DND-41 (cell line): Measurements from ENCODE around the gene WDR7.

Experiments used
- ATAC-seq: fragments of 200-7000 bp; cut with Tn5 transposase; 3 replicates; pipeline ENCODE4 v1.9.1; 2021; ENCODE audit warnings: low read depth; ENCODE audit not compliant: insufficient read depth
- DNase-seq: peaks from one replicate; pipeline ENCODE4 v3.0.0-alpha.2; 2020
- H2AFZ ChIP-seq: 2 replicates; pipeline ENCODE4 v1.6.0; 2012; ENCODE audit warnings: low read depth, low read length
- H3K27ac ChIP-seq: 2 replicates; pipeline ENCODE4 v1.5.1; 2012; ENCODE audit warnings: low read length, inconsistent platforms
- H3K27me3 ChIP-seq: fragments of 200-600 bp; sonication (generic); 2 replicates; pipeline ENCODE4 v1.6.0; 2012; ENCODE audit warnings: low read length, mild to moderate bottlenecking, inconsistent platforms; ENCODE audit not compliant: insufficient read depth, poor library complexity
- H3K36me3 ChIP-seq: 2 replicates; pipeline ENCODE4 v1.5.1; 2012; ENCODE audit warnings: low read length, inconsistent platforms; ENCODE audit not compliant: insufficient read depth
- H3K4me1 ChIP-seq: 2 replicates; pipeline ENCODE4 v1.5.1; 2012; ENCODE audit warnings: mild to moderate bottlenecking, low read length; ENCODE audit not compliant: insufficient read depth
- H3K4me2 ChIP-seq: 2 replicates; pipeline ENCODE4 v1.6.0; 2012; ENCODE audit warnings: mild to moderate bottlenecking, moderate library complexity, low read length, inconsistent platforms; ENCODE audit not compliant: insufficient read depth
- H3K4me3 ChIP-seq, 2 experiments: fragments of 200-600 bp in 1 of 2; shearing (Covaris generic) in 1 of 2; 2 replicates each; pipeline ENCODE4 v1.5.1; 2012 to 2016; ENCODE audit warnings: inconsistent platforms in 2 of 2, low read length in 2 of 2, mild to moderate bottlenecking in 2 of 2, low read depth in 1 of 2, moderate library complexity in 1 of 2
- H3K79me2 ChIP-seq: 2 replicates; pipeline ENCODE4 v1.6.0; 2012; ENCODE audit warnings: low read length, inconsistent platforms; ENCODE audit not compliant: insufficient read depth
- H3K9ac ChIP-seq: 2 replicates; pipeline ENCODE4 v1.6.0; 2012; ENCODE audit warnings: low read depth, mild to moderate bottlenecking, inconsistent platforms, low read length, moderate library complexity
- H3K9me3 ChIP-seq: 2 replicates; pipeline ENCODE4 v1.5.1; 2012; ENCODE audit warnings: low read length, moderate library complexity, mild to moderate bottlenecking, inconsistent platforms; ENCODE audit not compliant: insufficient read depth, severe bottlenecking
- H4K20me1 ChIP-seq: 2 replicates; pipeline ENCODE4 v1.6.0; 2012; ENCODE audit warnings: low read length; ENCODE audit not compliant: insufficient read depth
- CTCF ChIP-seq: IDR thresholded peaks from 2 replicates; pipeline ENCODE4 v1.5.1; 2012; ENCODE audit warnings: borderline replicate concordance, low read length, moderate library complexity, mild to moderate bottlenecking; ENCODE audit not compliant: poor library complexity, severe bottlenecking; ENCODE audit errors: extremely low read depth
- EZH2 ChIP-seq: IDR thresholded peaks from 3 replicates; pipeline ENCODE4 v1.6.1; 2012; ENCODE audit warnings: borderline replicate concordance, low read depth, mild to moderate bottlenecking, moderate library complexity, low read length, inconsistent platforms; ENCODE audit not compliant: severe bottlenecking

Gene WDR7

GRCh38 chr18:57052173-57052572 lies 401.0 kb downstream of the WDR7 start:
- Histone ChIP-seq H3K4me2 (no peak overlapping the region), H3K79me2 (no peaks in the 10 kb centered on the region), H3K9ac (no peak overlapping the region), H3K9me3 (peaks cover 3% of the 10 kb centered on the region), H4K20me1 (no peaks in the 10 kb centered on the region), H3K36me3 (no peaks in the 10 kb centered on the region), H3K27ac (no peak overlapping the region), H3K27me3 (no peaks in the 10 kb centered on the region), H3K4me1 (no peaks in the 10 kb centered on the region), H3K4me3 (no peak overlapping the region), H2AFZ (no peak overlapping the region)
- DNase-seq (no peak), ATAC-seq (no peak)
- no peak for TF ChIP-seq CTCF
- no peak for TF ChIP-seq EZH2

- DNase-seq (no peak), ATAC-seq (no peak)
- Histone ChIP-seq H3K79me2 (no peaks in the 10 kb centered on the region), H3K4me2 (no peak overlapping the region), H3K27ac (no peak overlapping the region), H3K4me3 (no peak overlapping the region), H3K9me3 (peaks cover 3% of the 10 kb centered on the region), H2AFZ (no peak overlapping the region), H3K4me1 (no peaks in the 10 kb centered on the region), H3K9ac (no peak overlapping the region), H4K20me1 (no peaks in the 10 kb centered on the region), H3K36me3 (no peaks in the 10 kb centered on the region), H3K27me3 (no peaks in the 10 kb centered on the region)
- TF ChIP-seq CTCF = no peak
- no peak for TF ChIP-seq EZH2
These were observed 401.6 kb downstream of the WDR7 start for GRCh38 chr18:57052759-57053158.

- H3K9ac ChIP-seq = no peak overlapping the region
- no peaks in the 10 kb centered on the region for H3K36me3 ChIP-seq
- H3K9me3 ChIP-seq = peaks cover 3% of the 10 kb centered on the region
- no peaks in the 10 kb centered on the region for H4K20me1 ChIP-seq
- no peak overlapping the region for H2AFZ ChIP-seq
- H3K4me3 ChIP-seq = no peak overlapping the region
- TF ChIP-seq EZH2 (no peak), CTCF (no peak)
- H3K4me1 ChIP-seq = no peaks in the 10 kb centered on the region
- no peaks in the 10 kb centered on the region for H3K79me2 ChIP-seq
- H3K27me3 ChIP-seq = no peaks in the 10 kb centered on the region
- H3K4me2 ChIP-seq = no peak overlapping the region
- DNase-seq = no peak
- no peak for ATAC-seq
- H3K27ac ChIP-seq = no peak overlapping the region
These were observed 403.7 kb downstream of the WDR7 start for GRCh38 chr18:57054891-57055290.

GRCh38 chr18:57057890-57058289 lies 406.7 kb downstream of the WDR7 start:
- Histone ChIP-seq H3K4me3 (no peak overlapping the region), H4K20me1 (no peaks in the 10 kb centered on the region), H3K4me1 (no peaks in the 10 kb centered on the region), H3K79me2 (no peaks in the 10 kb centered on the region), H3K4me2 (no peak overlapping the region), H3K27ac (no peak overlapping the region), H3K9ac (no peak overlapping the region), H3K9me3 (peaks cover 3% of the 10 kb centered on the region), H3K27me3 (no peaks in the 10 kb centered on the region), H2AFZ (no peak overlapping the region), H3K36me3 (no peaks in the 10 kb centered on the region)
- ATAC-seq (no peak), DNase-seq (no peak)
- no peak for TF ChIP-seq CTCF
